Activated T-cell treated with anti-CD3 and anti-CD28 coated beads for 4 hours (primary cell): ENCODE measurements around the gene PLA2G2E.
"Not testable (repeated sequence)": the region's sequence is repeated elsewhere in the genome, so short reads cannot be mapped to it uniquely, and the experiment has no call there.

Source experiments
- DNase-seq: peaks from one replicate; pipeline ENCODE4 v3.0.0-alpha.2; 2020

PLA2G2E gene, protein sequence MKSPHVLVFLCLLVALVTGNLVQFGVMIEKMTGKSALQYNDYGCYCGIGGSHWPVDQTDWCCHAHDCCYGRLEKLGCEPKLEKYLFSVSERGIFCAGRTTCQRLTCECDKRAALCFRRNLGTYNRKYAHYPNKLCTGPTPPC

GRCh38 chr1:19923137-19923952 lies at the start of gene PLA2G2E:
PLA2G2E (minus strand) TSS chr1:19923617; CDS start chr1:19923559, 58 bp downstream.
- no peak for DNase-seq

- DNase-seq = no peak
Observed at GRCh38 chr1:19971664-19972063, 48.2 kb upstream of the PLA2G2E start.

GRCh38 chr1:19969898-19970660 lies 46.7 kb upstream of the PLA2G2E start:
- no peak for DNase-seq

GRCh38 chr1:19967808-19968207 lies 44.4 kb upstream of the PLA2G2E start:
- DNase-seq = no peak

- no peak for DNase-seq
Observed at GRCh38 chr1:19964542-19964941, 41.1 kb upstream of the PLA2G2E start.

- no peak for DNase-seq
Observed at GRCh38 chr1:19963636-19964035, 40.2 kb upstream of the PLA2G2E start.

DNA sequence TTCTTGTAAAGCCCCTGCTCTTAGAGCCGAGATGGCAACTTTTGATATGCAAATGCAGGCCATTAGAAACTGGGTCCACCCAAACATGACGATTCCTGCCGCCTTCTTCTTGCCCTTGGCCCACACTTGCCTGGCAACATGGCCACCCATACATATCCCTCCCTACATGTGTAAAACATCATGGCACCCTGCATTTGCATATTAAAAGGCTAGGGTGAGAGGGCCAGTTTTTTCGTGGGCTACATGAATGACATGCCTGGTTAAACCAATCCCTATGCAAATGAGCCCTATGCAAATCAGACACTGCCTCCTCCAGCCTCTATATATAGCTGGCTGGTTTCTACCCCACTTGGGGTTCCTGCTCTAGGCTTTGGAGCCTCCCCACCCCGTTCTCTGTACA lies 37.2 kb upstream of the PLA2G2E start:
- no peak for DNase-seq

DNA sequence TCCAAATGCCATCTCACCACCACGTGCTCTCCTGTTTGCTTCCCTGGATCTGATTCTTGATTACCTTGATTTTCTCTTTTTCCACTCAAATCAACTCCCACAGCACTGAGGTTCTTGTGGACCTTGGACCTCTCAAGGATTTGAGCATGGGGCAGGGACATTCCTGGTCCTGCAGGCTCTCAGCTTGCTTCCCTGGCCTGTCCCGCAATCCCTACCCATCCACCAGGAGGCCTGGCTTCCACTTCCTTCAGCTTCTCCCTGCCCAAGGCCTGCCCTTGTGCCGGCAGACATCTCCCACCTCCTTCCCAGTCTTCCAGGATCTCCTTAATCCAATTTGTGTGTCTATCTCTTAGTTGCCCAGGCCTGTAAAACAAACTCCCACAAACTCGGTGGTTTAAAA lies 34.4 kb upstream of the PLA2G2E start:
- no peak for DNase-seq

DNA sequence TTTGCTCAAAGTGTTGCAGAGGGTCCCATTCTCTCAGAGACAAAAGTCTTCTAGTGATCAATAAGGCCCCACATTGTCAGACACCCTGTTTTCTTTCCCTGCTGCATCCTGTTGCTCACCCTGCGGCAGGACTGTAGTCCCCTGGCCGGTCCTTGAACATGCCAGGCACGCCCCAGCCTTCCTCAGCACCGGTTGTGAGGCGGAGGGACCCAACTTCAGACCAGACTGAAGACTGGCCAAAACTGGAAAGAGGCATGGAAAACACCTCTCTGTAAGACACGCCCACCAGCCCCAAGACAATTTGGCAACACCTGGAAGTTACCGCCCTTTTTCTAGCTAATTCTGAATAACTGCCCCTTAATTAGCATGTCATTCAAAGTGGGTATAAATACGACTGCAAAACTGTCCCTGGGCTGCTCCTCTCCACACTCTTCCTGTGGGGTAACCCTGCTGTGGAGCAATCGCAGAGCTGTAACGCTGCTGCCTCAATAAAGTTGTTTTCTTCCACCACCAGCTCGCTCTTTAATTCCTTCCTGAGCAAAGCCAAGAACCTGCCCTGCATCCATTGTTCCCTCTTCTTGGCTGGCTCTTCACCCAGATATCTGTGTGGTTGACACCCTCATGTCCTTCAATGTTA lies 32.2 kb upstream of the PLA2G2E start:
- DNase-seq = no peak

- DNase-seq = no peak
Observed at GRCh38 chr1:19954059-19954458, 30.6 kb upstream of the PLA2G2E start.

- DNase-seq = no peak
Observed at GRCh38 chr1:19949016-19949415, 25.6 kb upstream of the PLA2G2E start.

DNA sequence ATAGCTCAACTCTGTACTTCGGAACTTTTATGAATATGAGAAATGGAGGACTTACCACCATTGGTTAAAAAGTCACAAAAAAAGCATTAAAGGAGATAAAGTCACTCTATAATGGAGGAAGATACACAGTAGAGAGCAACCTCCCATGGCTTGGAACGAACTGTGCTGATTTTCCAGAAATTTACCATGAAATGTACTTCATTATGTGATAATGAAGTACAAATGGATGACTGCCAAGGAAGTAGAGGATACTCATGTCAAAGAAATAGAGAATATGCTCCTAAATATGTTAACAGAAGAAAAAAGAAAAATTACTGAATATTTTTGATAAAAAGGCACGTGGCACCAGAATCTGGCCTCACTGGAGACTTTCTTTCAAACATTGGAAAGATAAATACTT lies 23.6 kb upstream of the PLA2G2E start:
- DNase-seq = no peak

GRCh38 chr1:19946331-19946751 lies 22.9 kb upstream of the PLA2G2E start:
- no peak for DNase-seq

DNA sequence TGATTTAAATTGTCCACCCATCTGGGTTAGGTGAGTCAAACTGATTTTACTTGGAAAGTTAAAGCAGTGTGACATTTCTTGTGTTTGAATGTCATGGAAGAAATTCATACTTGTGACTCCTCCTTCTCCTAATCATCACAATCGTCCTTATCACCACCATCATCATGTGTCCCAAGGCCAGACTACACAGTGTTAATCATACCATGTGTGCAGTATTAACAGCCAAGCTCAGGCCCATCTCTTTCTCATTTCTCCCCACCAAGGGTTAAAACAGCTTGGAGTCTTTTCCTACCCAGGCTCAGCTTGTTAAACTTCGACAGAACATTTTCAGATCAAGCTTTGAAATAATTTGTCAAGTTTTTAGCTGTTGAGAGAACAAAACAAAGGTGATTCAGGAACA lies 22.5 kb upstream of the PLA2G2E start:
- DNase-seq = no peak

DNA sequence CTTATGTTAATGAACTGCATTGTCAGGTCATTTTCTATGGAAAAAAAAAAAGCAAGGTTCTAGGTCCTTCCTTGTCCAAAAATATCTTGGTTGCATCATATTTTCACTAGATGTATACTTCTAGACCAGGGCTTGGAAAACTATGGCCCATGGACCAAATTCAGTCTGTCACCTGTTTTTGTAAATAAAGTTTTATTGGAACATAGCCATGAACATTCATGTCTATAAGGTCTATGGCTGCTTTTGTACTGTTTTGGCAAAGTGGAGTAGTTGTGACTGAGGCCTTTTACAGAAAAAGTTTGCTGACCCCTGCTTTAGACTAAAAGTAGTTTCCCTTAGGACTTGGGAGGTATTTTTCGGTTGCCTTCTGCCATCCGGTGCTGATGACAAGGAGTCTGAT lies 19.2 kb upstream of the PLA2G2E start:
- no peak for DNase-seq

DNA sequence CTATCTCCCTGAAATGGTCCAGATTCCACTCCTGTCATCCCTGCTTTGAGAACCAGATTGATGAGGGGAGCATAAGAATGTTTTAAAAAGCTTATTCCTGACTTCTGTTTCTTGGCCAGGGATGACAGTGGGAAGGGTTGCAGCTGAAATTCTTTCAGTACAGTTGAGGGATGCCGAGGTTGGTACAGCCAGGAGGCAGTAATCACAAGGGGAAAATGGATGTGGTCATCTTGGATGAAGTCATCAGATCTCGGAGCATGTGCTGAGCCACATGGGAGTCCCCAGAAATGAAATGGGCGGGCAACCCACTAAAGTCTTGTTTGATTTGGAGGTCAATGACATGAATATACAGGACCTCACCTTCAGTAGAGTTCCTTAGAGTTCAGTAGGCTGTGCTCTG lies 18.7 kb upstream of the PLA2G2E start:
- DNase-seq = no peak

GRCh38 chr1:19941206-19941568 lies 17.8 kb upstream of the PLA2G2E start:
- no peak for DNase-seq

DNA sequence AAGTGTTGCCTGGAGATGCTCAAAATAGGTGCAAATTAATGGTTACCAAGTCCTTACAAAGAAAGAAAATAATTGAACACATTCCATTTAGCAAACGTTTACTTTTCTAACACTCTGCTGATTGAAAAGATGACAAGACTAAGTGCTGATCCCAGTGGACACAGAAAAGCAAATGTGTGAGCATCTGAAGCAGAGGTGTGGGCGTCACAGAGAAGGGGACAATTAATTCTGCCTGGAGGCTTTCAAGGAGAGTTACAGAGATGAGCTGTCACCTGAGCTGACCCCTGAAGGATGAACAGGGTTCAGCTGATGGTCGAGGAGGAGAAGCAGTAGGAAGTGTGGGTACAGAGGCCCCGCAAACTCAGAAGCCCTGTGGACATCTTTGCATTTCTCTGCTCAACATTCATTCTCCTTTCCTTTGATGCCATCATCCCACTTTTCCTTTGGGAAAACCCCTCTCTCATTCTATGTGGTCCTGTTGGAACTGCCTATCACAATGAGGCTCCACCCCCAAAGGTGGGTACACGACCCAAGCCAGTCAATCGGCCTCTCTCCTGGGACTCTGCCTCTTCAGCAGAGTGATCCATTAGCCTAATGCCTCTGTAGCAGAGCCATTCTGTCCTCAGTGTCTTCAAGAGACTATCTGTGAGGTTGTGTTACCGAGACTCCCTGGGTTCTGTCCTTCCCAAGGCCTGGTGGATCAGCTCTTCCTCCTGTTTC lies 17.2 kb upstream of the PLA2G2E start:
- DNase-seq = no peak

GRCh38 chr1:19938472-19938871 lies 15.1 kb upstream of the PLA2G2E start:
- no peak for DNase-seq

GRCh38 chr1:19936061-19936750 lies 12.8 kb upstream of the PLA2G2E start:
- no peak for DNase-seq

GRCh38 chr1:19934336-19934735 lies 10.9 kb upstream of the PLA2G2E start:
- DNase-seq = no peak

DNA sequence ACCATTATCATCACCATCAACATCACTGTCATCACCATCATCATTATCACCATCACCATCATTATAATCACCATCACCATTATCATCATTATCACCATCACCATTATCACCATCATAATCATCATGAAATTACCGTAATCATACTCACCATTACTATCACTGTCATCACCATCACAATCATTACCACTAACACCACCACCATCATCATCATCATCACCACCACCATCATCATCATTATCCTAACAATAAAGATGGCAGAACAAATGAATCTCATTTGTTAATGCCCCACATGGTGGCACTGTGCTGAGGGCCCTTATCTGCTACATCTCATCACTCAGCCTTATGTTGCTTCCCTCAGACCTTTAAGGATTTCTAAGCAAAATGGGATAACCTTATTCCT lies 9.4 kb upstream of the PLA2G2E start:
- DNase-seq = no peak

- DNase-seq = not testable (repeated sequence)
Observed at GRCh38 chr1:19927130-19927421, 3.7 kb upstream of the PLA2G2E start.
